Stimulated activated CD4-positive, alpha-beta T cell treated with anti-CD3 and anti-CD28 coated beads, Interleukin-2, amount 100 ng/mL, for 24 hours (primary cell): ENCODE measurements around the gene CMTM3.
"Not testable (repeated sequence)": the region's sequence is repeated elsewhere in the genome, so short reads cannot be mapped to it uniquely, and the experiment has no call there.

Experiments used
- DNase-seq, 2 donors: peaks; one replicate each; pipeline ENCODE4 v3.0.0-alpha.2; 2020

Gene CMTM3

GRCh38 chr16:66637806-66638205 lies 33.3 kb downstream of the CMTM3 start:
- no peak for DNase-seq

- DNase-seq = no peak
These were observed 34.8 kb downstream of the CMTM3 start for GRCh38 chr16:66639091-66639885.

GRCh38 chr16:66640724-66641314 lies 36.3 kb downstream of the CMTM3 start:
- DNase-seq = no peak

- no peak for DNase-seq
These were observed 36.9 kb downstream of the CMTM3 start for GRCh38 chr16:66641387-66641786.

- no peak for DNase-seq
These were observed 43.4 kb downstream of the CMTM3 start for GRCh38 chr16:66647866-66648265.

- no peak for DNase-seq
These were observed 44.7 kb downstream of the CMTM3 start for GRCh38 chr16:66649167-66649566.

- no peak for DNase-seq
These were observed 45.2 kb downstream of the CMTM3 start for GRCh38 chr16:66649636-66650205.

GRCh38 chr16:66650707-66651473 lies 46.4 kb downstream of the CMTM3 start:
- DNase-seq = peak; percentile 80 to 84

- no peak for DNase-seq
These were observed 46.9 kb downstream of the CMTM3 start for GRCh38 chr16:66651474-66651765.

- DNase-seq = no peak
These were observed 47.5 kb downstream of the CMTM3 start for GRCh38 chr16:66651965-66652364.

GRCh38 chr16:66652661-66653360 lies 48.3 kb downstream of the CMTM3 start:
- no peak for DNase-seq

- DNase-seq = no peak
These were observed 49.3 kb downstream of the CMTM3 start for GRCh38 chr16:66653581-66654350.

GRCh38 chr16:66656547-66656946 lies 52.0 kb downstream of the CMTM3 start:
- DNase-seq = no peak

GRCh38 chr16:66658143-66658859 lies 53.8 kb downstream of the CMTM3 start:
- no peak for DNase-seq

- DNase-seq = no peak
These were observed 54.3 kb downstream of the CMTM3 start for GRCh38 chr16:66658860-66659190.

- no peak for DNase-seq
These were observed 56.1 kb downstream of the CMTM3 start for GRCh38 chr16:66660422-66661209.

- DNase-seq = no peak
These were observed 56.7 kb downstream of the CMTM3 start for GRCh38 chr16:66661210-66661560.

- not testable (repeated sequence) for DNase-seq
These were observed 57.3 kb downstream of the CMTM3 start for GRCh38 chr16:66661671-66662346.

GRCh38 chr16:66662445-66663194 lies 58.1 kb downstream of the CMTM3 start:
- no peak for DNase-seq
